ENCODE measurements around the gene BPIFB1. TPM values are rescaled to one million over a fixed set of nuclear protein-coding genes. Genes with fewer than 3 reads are reported as not detected.

BPIFB1 gene
- total RNA-seq, 1 donor from 2014 or later = not detected

DNA sequence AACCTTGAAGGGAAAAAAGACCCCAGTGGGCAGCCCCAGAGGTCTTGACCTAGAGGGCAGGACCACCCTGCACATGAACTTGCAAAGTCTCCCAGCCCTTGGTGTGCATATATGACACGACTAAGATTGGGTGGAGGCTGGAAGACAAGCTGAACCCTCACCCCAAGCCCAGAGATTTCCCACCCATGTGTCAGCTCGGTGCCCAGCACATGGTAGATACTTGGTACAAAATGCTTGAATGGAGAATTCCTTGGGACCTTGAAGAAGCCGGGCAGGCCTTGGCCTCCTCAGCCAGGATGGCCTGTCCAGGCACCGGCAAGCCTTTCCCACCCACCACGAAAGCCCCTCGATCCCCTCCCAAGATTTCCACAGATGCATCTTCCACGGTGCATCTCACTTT is 50.6 kb downstream of the BPIFB1 start:
- no peak for DNase-seq
- TF ChIP-seq, protein P1, sequence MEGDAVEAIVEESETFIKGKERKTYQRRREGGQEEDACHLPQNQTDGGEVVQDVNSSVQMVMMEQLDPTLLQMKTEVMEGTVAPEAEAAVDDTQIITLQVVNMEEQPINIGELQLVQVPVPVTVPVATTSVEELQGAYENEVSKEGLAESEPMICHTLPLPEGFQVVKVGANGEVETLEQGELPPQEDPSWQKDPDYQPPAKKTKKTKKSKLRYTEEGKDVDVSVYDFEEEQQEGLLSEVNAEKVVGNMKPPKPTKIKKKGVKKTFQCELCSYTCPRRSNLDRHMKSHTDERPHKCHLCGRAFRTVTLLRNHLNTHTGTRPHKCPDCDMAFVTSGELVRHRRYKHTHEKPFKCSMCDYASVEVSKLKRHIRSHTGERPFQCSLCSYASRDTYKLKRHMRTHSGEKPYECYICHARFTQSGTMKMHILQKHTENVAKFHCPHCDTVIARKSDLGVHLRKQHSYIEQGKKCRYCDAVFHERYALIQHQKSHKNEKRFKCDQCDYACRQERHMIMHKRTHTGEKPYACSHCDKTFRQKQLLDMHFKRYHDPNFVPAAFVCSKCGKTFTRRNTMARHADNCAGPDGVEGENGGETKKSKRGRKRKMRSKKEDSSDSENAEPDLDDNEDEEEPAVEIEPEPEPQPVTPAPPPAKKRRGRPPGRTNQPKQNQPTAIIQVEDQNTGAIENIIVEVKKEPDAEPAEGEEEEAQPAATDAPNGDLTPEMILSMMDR (IDR thresholded peaks at IDR 0.05; ENCODE audit: borderline replicate concordance) = no peak
- no peaks in the 10 kb centered on the region for H3K4me1 ChIP-seq

DNA sequence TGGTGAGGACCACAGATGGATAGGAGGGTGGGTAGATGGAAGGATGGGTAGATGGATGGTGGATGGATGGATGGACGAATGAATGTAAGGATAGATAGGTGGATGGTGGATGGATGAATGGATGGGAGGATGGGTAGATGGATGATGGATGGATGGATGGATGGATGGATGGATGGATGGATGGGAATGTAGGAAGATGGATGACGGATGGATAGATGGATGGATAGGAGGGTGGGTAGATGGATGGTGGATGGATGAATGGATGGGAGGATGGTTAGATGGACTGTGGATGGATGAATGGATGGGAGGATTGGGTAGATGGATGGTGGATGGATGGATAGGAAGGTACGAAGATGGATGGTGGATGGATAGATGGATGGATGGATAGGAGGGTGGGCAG is 51.1 kb downstream of the BPIFB1 start:
- no peak overlapping the region for H3K27ac ChIP-seq (replicated peaks)
- H3K4me1 ChIP-seq = no peaks in the 10 kb centered on the region
- no peak for DNase-seq
- no peaks in the 10 kb centered on the region for H3K36me3 ChIP-seq
- peaks cover 71% of the 10 kb centered on the region for H3K27me3 ChIP-seq (ENCODE audit: low read depth)
- no peaks in the 10 kb centered on the region for H3K9me3 ChIP-seq (replicated peaks)
- H3K4me3 ChIP-seq = no peak overlapping the region
- TF ChIP-seq, protein P1 (IDR thresholded peaks at IDR 0.05; ENCODE audit: borderline replicate concordance) = no peak
- intact Hi-C loops (cut with micrococcal nuclease) = no loop called here

More for the DNA sequence above, 50.6 kb downstream of the BPIFB1 start:
- Histone ChIP-seq H3K27ac (replicated peaks) (no peak overlapping the region), H3K4me3 (no peak overlapping the region), H3K36me3 (no peaks in the 10 kb centered on the region), H3K27me3 (ENCODE audit: low read depth) (peaks cover 72% of the 10 kb centered on the region), H3K9me3 (replicated peaks) (no peaks in the 10 kb centered on the region)
- intact Hi-C loops (cut with micrococcal nuclease) = no loop called here

- Histone ChIP-seq H3K27ac (replicated peaks) (no peak overlapping the region), H3K9me3 (replicated peaks) (no peaks in the 10 kb centered on the region), H3K4me3 (no peak overlapping the region), H3K4me1 (no peaks in the 10 kb centered on the region), H3K27me3 (ENCODE audit: low read depth) (peaks cover 73% of the 10 kb centered on the region), H3K36me3 (no peaks in the 10 kb centered on the region)
- TF ChIP-seq, protein P1 (IDR thresholded peaks at IDR 0.05; ENCODE audit: borderline replicate concordance) = no peak
- no peak for DNase-seq
- intact Hi-C loops (cut with micrococcal nuclease) = no loop called here
These were observed 53.4 kb downstream of the BPIFB1 start for GRCh38 chr20:33336375-33336774.

GRCh38 chr20:33337119-33337518 is 54.1 kb downstream of the BPIFB1 start:
- DNase-seq = no peak
- Histone ChIP-seq H3K9me3 (replicated peaks) (no peaks in the 10 kb centered on the region), H3K27ac (replicated peaks) (no peak overlapping the region), H3K4me1 (no peaks in the 10 kb centered on the region), H3K4me3 (no peak overlapping the region), H3K27me3 (ENCODE audit: low read depth) (peaks cover 73% of the 10 kb centered on the region), H3K36me3 (no peaks in the 10 kb centered on the region)
- TF ChIP-seq, protein P1 (IDR thresholded peaks at IDR 0.05; ENCODE audit: borderline replicate concordance) = no peak
- intact Hi-C loops (cut with micrococcal nuclease) = no loop called here

DNA sequence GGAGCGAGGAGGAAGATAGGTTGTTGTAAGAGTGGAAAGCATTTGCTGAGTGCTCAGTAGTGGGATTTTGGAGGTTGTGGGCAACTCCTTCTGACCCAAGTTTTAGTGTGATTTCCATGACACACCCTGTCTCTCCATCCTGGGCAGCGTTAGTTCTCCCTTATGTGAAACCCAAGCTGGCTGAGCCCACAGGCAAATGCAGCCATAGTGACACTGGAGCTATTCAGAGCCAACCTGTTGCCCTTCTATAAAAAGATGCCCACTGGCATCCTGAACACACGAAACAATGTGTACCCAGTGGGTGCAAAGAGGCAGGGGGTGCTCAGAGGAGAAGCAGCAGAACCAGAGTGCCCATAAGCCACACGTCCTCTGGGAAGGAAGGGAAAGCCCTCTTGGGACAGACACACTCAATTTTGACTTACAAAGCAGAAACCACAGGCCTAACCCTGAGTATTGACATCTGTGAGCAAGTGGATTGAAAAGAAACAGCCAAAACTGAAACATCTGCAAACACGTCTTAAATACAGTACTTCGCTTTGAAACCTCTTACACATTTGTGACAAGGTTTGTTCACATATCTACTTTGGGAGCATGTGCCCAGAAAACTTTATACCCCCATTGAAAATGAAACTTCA is 54.6 kb downstream of the BPIFB1 start:
- Histone ChIP-seq H3K27ac (replicated peaks) (no peak overlapping the region), H3K9me3 (replicated peaks) (no peaks in the 10 kb centered on the region), H3K27me3 (ENCODE audit: low read depth) (peaks cover 71% of the 10 kb centered on the region), H3K4me1 (no peaks in the 10 kb centered on the region), H3K4me3 (no peak overlapping the region), H3K36me3 (no peaks in the 10 kb centered on the region)
- TF ChIP-seq, protein P1 (IDR thresholded peaks at IDR 0.05; ENCODE audit: borderline replicate concordance) = no peak
- intact Hi-C loops (cut with micrococcal nuclease) = no loop called here
- no peak for DNase-seq

All from left ventricle myocardium inferior (tissue), 1 donor.